ENCODE results near the gene ALG12. TPM values are rescaled to one million over a fixed set of nuclear protein-coding genes. Genes with fewer than 3 reads are reported as not detected.
A peak's percentile ranks its signal among the peaks of the same experiment; 100 is the strongest.

ALG12 gene
- total RNA-seq, 2 donors from 2014 or later: 11.7 to 13.6 TPM

- Mint-ChIP-seq H3K27ac (no peak overlapping the region), H3K27me3 (ENCODE audit: low read depth) (no peaks in the 10 kb centered on the region), H3K36me3 (ENCODE audit: insufficient read depth in 2 of 2) (peaks cover 7 to 35% of the 10 kb centered on the region in 2 donors), H3K4me1 (ENCODE audit: low read depth) (no peaks in the 10 kb centered on the region), H3K4me3 (no peak overlapping the region), H3K9me3 (no peaks in the 10 kb centered on the region)
- no peak for DNase-seq
- ATAC-seq (replicated peaks in 1 of 2): no peak
Observed at GRCh38 chr22:49885881-49886280, 32.4 kb downstream of the ALG12 start.

GRCh38 chr22:49885281-49885680, 33.0 kb downstream of the ALG12 start:
- DNase-seq: no peak
- no peak overlapping the region for H3K4me3 Mint-ChIP-seq
- peaks cover 4% of the 10 kb centered on the region for H3K4me1 Mint-ChIP-seq (ENCODE audit: low read depth)
- no peak overlapping the region for H3K27ac Mint-ChIP-seq
- no peak for ATAC-seq (replicated peaks in 1 of 2)
- H3K27me3 Mint-ChIP-seq (ENCODE audit: low read depth): no peaks in the 10 kb centered on the region
- no peaks in the 10 kb centered on the region for H3K9me3 Mint-ChIP-seq
- H3K36me3 Mint-ChIP-seq (ENCODE audit: insufficient read depth in 2 of 2): peaks cover 7 to 30% of the 10 kb centered on the region in 2 donors

DNA sequence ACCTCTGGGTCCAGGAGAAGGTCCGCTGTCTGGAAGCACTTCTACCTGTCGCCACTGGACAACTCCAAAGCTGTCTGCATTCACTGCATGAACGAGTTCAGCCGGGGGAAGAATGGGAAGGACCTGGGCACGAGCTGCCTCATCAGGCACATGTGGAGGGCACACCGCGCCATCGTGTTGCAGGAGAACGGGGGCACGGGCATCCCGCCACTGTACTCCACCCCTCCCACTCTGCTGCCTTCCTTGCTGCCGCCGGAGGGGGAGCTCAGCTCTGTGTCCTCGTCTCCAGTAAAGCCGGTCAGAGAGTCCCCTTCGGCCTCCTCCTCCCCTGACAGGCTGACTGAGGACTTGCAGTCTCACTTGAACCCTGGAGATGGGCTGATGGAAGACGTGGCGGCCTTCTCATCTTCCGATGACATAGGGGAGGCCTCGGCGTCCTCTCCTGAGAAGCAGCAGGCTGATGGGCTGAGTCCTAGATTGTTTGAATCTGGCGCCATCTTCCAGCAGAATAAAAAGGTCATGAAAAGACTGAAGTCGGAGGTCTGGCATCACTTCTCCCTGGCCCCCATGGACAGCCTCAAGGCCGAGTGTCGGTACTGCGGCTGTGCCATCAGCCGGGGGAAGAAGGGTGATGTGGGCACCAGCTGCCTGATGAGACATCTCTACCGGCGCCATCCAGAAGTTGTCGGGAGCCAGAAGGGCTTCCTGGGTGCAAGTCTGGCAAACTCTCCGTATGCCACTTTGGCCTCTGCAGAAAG, 33.6 kb downstream of the ALG12 start:
- no peak overlapping the region for H3K27ac Mint-ChIP-seq
- no peaks in the 10 kb centered on the region for H3K27me3 Mint-ChIP-seq (ENCODE audit: low read depth)
- H3K4me1 Mint-ChIP-seq (ENCODE audit: low read depth): peaks cover 9% of the 10 kb centered on the region
- H3K36me3 Mint-ChIP-seq (ENCODE audit: insufficient read depth in 2 of 2): peaks cover 7 to 24% of the 10 kb centered on the region in 2 donors
- H3K4me3 Mint-ChIP-seq: no peak overlapping the region
- no peaks in the 10 kb centered on the region for H3K9me3 Mint-ChIP-seq
- DNase-seq: no peak
- ATAC-seq (replicated peaks in 1 of 2): no peak

GRCh38 chr22:49884075-49884474, 34.2 kb downstream of the ALG12 start:
- Mint-ChIP-seq H3K27me3 (ENCODE audit: low read depth) (no peaks in the 10 kb centered on the region), H3K4me3 (no peak overlapping the region), H3K36me3 (ENCODE audit: insufficient read depth in 2 of 2) (peaks cover 7 to 22% of the 10 kb centered on the region in 2 donors), H3K4me1 (ENCODE audit: low read depth) (peaks cover 9% of the 10 kb centered on the region), H3K27ac (no peak overlapping the region), H3K9me3 (no peaks in the 10 kb centered on the region)
- DNase-seq (no peak), ATAC-seq (replicated peaks in 1 of 2) (no peak)

GRCh38 chr22:49883294-49883640, 35.0 kb downstream of the ALG12 start:
- H3K4me3 Mint-ChIP-seq: no peak overlapping the region
- peaks cover 9% of the 10 kb centered on the region for H3K4me1 Mint-ChIP-seq (ENCODE audit: low read depth)
- H3K36me3 Mint-ChIP-seq (ENCODE audit: insufficient read depth in 2 of 2): peaks cover 7 to 22% of the 10 kb centered on the region in 2 donors
- DNase-seq: no peak
- no peaks in the 10 kb centered on the region for H3K9me3 Mint-ChIP-seq
- no peak overlapping the region for H3K27ac Mint-ChIP-seq
- H3K27me3 Mint-ChIP-seq (ENCODE audit: low read depth): no peaks in the 10 kb centered on the region
- ATAC-seq (replicated peaks in 1 of 2): no peak

GRCh38 chr22:49882519-49883293, 35.5 kb downstream of the ALG12 start:
- ATAC-seq (replicated peaks in 1 of 2) (no peak), DNase-seq (no peak)
- Mint-ChIP-seq H3K27me3 (ENCODE audit: low read depth) (no peaks in the 10 kb centered on the region), H3K9me3 (no peaks in the 10 kb centered on the region), H3K27ac (no peak overlapping the region), H3K36me3 (ENCODE audit: insufficient read depth in 2 of 2) (peaks cover 8 to 23% of the 10 kb centered on the region in 2 donors), H3K4me3 (no peak overlapping the region), H3K4me1 (ENCODE audit: low read depth) (peaks cover 9% of the 10 kb centered on the region)

- no peak for ATAC-seq (replicated peaks in 1 of 2)
- Mint-ChIP-seq H3K36me3 (ENCODE audit: insufficient read depth in 2 of 2) (peaks cover 5 to 21% of the 10 kb centered on the region in 2 donors), H3K27ac (no peak overlapping the region), H3K27me3 (ENCODE audit: low read depth) (no peaks in the 10 kb centered on the region), H3K9me3 (no peaks in the 10 kb centered on the region), H3K4me1 (ENCODE audit: low read depth) (peaks cover 9% of the 10 kb centered on the region), H3K4me3 (no peak overlapping the region)
- DNase-seq: no peak
Observed at GRCh38 chr22:49881856-49882255, 36.4 kb downstream of the ALG12 start.

- no peaks in the 10 kb centered on the region for H3K9me3 Mint-ChIP-seq
- peak overlapping the region; percentile 11 for H3K27ac Mint-ChIP-seq
- no peaks in the 10 kb centered on the region for H3K27me3 Mint-ChIP-seq (ENCODE audit: low read depth)
- ATAC-seq (replicated peaks in 1 of 2) (peak in 1 of 2 donors; percentile 39), DNase-seq (peak in 1 of 2 donors; percentile 18)
- H3K4me3 Mint-ChIP-seq: peak overlapping the region; percentile 29 to 49
- H3K4me1 Mint-ChIP-seq (ENCODE audit: low read depth): peaks cover 13% of the 10 kb centered on the region
- H3K36me3 Mint-ChIP-seq (ENCODE audit: insufficient read depth in 2 of 2): peaks cover 2 to 20% of the 10 kb centered on the region in 2 donors
Observed at GRCh38 chr22:49880281-49880680, 38.0 kb downstream of the ALG12 start.

GRCh38 chr22:49879871-49880270, 38.4 kb downstream of the ALG12 start:
- Mint-ChIP-seq H3K4me3 (peak overlapping the region; percentile 29 to 49), H3K27ac (no peak overlapping the region), H3K36me3 (ENCODE audit: insufficient read depth in 2 of 2) (peaks cover 2 to 20% of the 10 kb centered on the region in 2 donors), H3K27me3 (ENCODE audit: low read depth) (no peaks in the 10 kb centered on the region), H3K9me3 (no peaks in the 10 kb centered on the region), H3K4me1 (ENCODE audit: low read depth) (peaks cover 13% of the 10 kb centered on the region)
- no peak for DNase-seq
- ATAC-seq (replicated peaks in 1 of 2): no peak

- no peak for DNase-seq
- Mint-ChIP-seq H3K4me1 (ENCODE audit: low read depth) (peaks cover 13% of the 10 kb centered on the region), H3K4me3 (no peak overlapping the region), H3K9me3 (no peaks in the 10 kb centered on the region), H3K27ac (peak overlapping the region; percentile 24), H3K27me3 (ENCODE audit: low read depth) (no peaks in the 10 kb centered on the region), H3K36me3 (ENCODE audit: insufficient read depth in 2 of 2) (peaks cover 2 to 16% of the 10 kb centered on the region in 2 donors)
- no peak for ATAC-seq (replicated peaks in 1 of 2)
Observed at GRCh38 chr22:49878206-49878605, 40.0 kb downstream of the ALG12 start.

GRCh38 chr22:49877642-49878041, 40.6 kb downstream of the ALG12 start:
- peaks cover 13% of the 10 kb centered on the region for H3K4me1 Mint-ChIP-seq (ENCODE audit: low read depth)
- no peak for DNase-seq
- H3K36me3 Mint-ChIP-seq (ENCODE audit: insufficient read depth in 2 of 2): peaks cover 2 to 12% of the 10 kb centered on the region in 2 donors
- no peaks in the 10 kb centered on the region for H3K27me3 Mint-ChIP-seq (ENCODE audit: low read depth)
- H3K27ac Mint-ChIP-seq: no peak overlapping the region
- no peak for ATAC-seq (replicated peaks in 1 of 2)
- no peak overlapping the region for H3K4me3 Mint-ChIP-seq
- H3K9me3 Mint-ChIP-seq: no peaks in the 10 kb centered on the region

GRCh38 chr22:49873228-49873940, 44.9 kb downstream of the ALG12 start:
- no peak overlapping the region for H3K27ac Mint-ChIP-seq
- H3K9me3 Mint-ChIP-seq: peaks cover 6 to 8% of the 10 kb centered on the region in 2 donors
- peaks cover 15 to 31% of the 10 kb centered on the region in 2 donors for H3K36me3 Mint-ChIP-seq (ENCODE audit: insufficient read depth in 2 of 2)
- no peak overlapping the region for H3K4me3 Mint-ChIP-seq
- H3K27me3 Mint-ChIP-seq (ENCODE audit: low read depth): no peaks in the 10 kb centered on the region
- no peak for DNase-seq
- peaks cover 28% of the 10 kb centered on the region for H3K4me1 Mint-ChIP-seq (ENCODE audit: low read depth)
- ATAC-seq (replicated peaks in 1 of 2): no peak

- Mint-ChIP-seq H3K4me1 (ENCODE audit: low read depth) (peaks cover 39% of the 10 kb centered on the region), H3K36me3 (ENCODE audit: insufficient read depth in 2 of 2) (peaks cover 14 to 37% of the 10 kb centered on the region in 2 donors), H3K27me3 (ENCODE audit: low read depth) (no peaks in the 10 kb centered on the region), H3K4me3 (no peak overlapping the region), H3K27ac (no peak overlapping the region), H3K9me3 (peaks cover 6 to 8% of the 10 kb centered on the region in 2 donors)
- no peak for DNase-seq
- no peak for ATAC-seq (replicated peaks in 1 of 2)
Observed at GRCh38 chr22:49872347-49872746, 45.9 kb downstream of the ALG12 start.
